SJCRH30 (cell line): ENCODE results near the gene KCNAB1. TPM values are rescaled to one million over a fixed set of nuclear protein-coding genes. Genes with fewer than 3 reads are reported as not detected.

Experiments used
- DNase-seq, 2 experiments: peaks; one replicate each; pipeline ENCODE4 v3.0.0-alpha.2; 2015 to 2020
- H3K27ac ChIP-seq: fragments of 250-450 bp; sonication (Bioruptor Pico); 2 replicates; pipeline ENCODE4 v1.5.1; 2020; ENCODE audit warnings: mild to moderate bottlenecking, moderate library complexity
- H3K27me3 ChIP-seq: fragments of 250-450 bp; sonication (Bioruptor Pico); 2 replicates; pipeline ENCODE4 v1.5.1; 2020; ENCODE audit warnings: mild to moderate bottlenecking, moderate library complexity
- H3K36me3 ChIP-seq: fragments of 250-450 bp; sonication (Bioruptor Pico); 2 replicates; pipeline ENCODE4 v1.5.1; 2020; ENCODE audit warnings: mild to moderate bottlenecking, moderate library complexity
- H3K4me1 ChIP-seq: fragments of 250-450 bp; sonication (Bioruptor Pico); 2 replicates; pipeline ENCODE4 v1.5.1; 2020; ENCODE audit warnings: mild to moderate bottlenecking, moderate library complexity
- H3K4me3 ChIP-seq: fragments of 250-450 bp; sonication (Bioruptor Pico); 2 replicates; pipeline ENCODE4 v1.5.1; 2020; ENCODE audit warnings: mild to moderate bottlenecking, moderate library complexity
- H3K9me3 ChIP-seq: fragments of 250-450 bp; sonication (Bioruptor Pico); replicated peaks from 2 replicates; pipeline ENCODE4 v1.5.1; 2020; ENCODE audit warnings: mild to moderate bottlenecking, moderate library complexity
- total RNA-seq: library from RNA; depleted of rRNA; stranded (reverse); fragments of >200 nt; shearing (Covaris generic); gene quantifications from 2 replicates; pipeline ENCODE4 v1.2.3, GENCODE V29; 2014

The KCNAB1 gene
- total RNA-seq, 1 experiment from 2014 or later: not detected

GRCh38 chr3:156350781-156351180, 230.4 kb downstream of the KCNAB1 start:
- Histone ChIP-seq H3K4me3 (no peak overlapping the region), H3K27ac (no peak overlapping the region), H3K9me3 (no peaks in the 10 kb centered on the region), H3K36me3 (no peaks in the 10 kb centered on the region), H3K4me1 (no peaks in the 10 kb centered on the region), H3K27me3 (no peaks in the 10 kb centered on the region)
- DNase-seq: peak in 1 of 2 experiments; percentile 2

DNA sequence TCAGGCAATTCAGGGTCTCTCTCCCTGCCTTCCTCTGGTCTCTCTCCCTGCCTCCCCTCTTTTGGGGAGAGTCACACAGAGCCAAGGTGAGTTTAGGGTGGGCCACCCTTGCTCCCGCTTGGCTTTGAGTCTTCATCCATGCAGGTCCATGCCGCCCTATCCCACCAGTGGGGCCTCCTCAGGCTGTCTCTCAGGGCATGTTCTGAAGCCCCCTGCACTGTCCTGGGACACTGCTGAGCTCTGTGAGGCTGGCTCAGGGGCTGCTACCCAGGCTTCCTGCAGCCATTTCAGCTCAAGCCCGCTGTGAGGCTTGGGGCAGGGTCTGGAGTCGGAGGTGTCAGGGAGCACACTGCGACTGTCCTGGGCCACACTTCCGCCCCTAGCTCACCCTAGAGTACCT, 231.4 kb downstream of the KCNAB1 start:
- H3K4me1 ChIP-seq: no peaks in the 10 kb centered on the region
- H3K9me3 ChIP-seq: no peaks in the 10 kb centered on the region
- no peaks in the 10 kb centered on the region for H3K36me3 ChIP-seq
- no peak overlapping the region for H3K27ac ChIP-seq
- no peak overlapping the region for H3K4me3 ChIP-seq
- DNase-seq: no peak
- no peaks in the 10 kb centered on the region for H3K27me3 ChIP-seq

DNA sequence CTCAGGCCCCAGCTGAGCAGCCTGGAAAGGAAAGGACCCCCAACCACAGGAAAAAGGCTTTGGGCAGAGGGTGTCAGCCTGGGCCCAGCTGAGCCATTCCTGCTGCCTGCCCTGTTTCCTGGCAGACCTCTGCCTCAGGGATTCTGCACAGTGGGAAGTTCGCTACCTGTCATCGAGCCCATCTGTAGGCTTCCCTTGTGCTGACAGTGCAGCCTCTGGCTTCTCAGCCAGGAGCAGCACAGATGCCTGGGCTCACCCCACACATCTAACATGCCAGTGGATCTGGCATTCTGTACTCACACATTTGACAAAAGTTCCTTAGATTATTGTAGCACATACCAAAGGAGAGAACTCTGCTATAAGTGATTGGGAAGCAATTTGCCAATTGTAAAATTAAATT, 232.3 kb downstream of the KCNAB1 start:
- H3K4me1 ChIP-seq: no peaks in the 10 kb centered on the region
- no peak overlapping the region for H3K27ac ChIP-seq
- no peak overlapping the region for H3K4me3 ChIP-seq

GRCh38 chr3:156353563-156353962, 233.2 kb downstream of the KCNAB1 start:
- Histone ChIP-seq H3K27ac (no peak overlapping the region), H3K36me3 (no peaks in the 10 kb centered on the region), H3K4me3 (no peak overlapping the region), H3K27me3 (no peaks in the 10 kb centered on the region), H3K4me1 (no peaks in the 10 kb centered on the region), H3K9me3 (no peaks in the 10 kb centered on the region)
- no peak for DNase-seq

More for the DNA sequence above, 232.3 kb downstream of the KCNAB1 start:
- Histone ChIP-seq H3K36me3 (no peaks in the 10 kb centered on the region), H3K27me3 (no peaks in the 10 kb centered on the region), H3K9me3 (no peaks in the 10 kb centered on the region)
- DNase-seq: no peak

DNA sequence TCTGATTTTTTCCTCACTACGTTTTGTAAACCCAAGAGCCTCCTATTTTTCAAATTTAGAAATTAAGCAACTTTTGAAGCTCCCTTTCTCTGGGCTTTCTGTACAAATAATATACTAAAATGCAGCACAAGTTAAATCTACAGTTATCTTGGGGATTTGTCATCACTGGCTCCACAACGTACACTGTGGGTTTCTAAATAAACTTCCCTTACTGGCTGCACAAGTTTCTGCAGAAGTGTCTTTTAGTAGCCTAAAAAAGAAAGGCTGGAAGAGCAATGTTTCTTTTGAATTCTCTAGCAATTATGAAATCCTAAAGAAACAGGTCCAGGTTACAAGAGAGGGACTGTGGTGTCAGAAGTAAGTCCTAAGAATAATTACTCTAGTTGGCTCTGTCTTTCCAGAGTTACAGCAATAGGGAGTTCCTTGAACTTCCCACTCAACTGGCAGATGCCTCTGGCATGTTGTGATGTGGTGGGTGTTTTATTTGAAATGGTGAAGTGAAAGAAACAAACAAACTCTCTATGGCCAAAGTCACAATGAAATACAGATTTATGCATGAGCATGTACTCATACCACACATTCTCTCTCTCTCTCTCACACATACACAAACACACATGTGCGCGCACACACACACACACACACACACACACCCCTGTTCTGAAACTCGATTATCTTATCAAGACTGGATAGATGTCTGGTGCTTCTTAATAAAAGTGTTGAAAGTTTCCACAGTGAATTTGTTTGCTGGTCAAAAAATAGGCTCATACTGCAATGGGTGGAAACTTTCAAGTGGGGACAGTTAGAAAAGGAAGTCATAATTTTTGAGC, 236.4 kb downstream of the KCNAB1 start:
- no peak overlapping the region for H3K27ac ChIP-seq
- H3K27me3 ChIP-seq: no peaks in the 10 kb centered on the region
- DNase-seq: no peak
- no peaks in the 10 kb centered on the region for H3K36me3 ChIP-seq
- no peaks in the 10 kb centered on the region for H3K9me3 ChIP-seq
- H3K4me1 ChIP-seq: no peaks in the 10 kb centered on the region
- no peak overlapping the region for H3K4me3 ChIP-seq

DNA sequence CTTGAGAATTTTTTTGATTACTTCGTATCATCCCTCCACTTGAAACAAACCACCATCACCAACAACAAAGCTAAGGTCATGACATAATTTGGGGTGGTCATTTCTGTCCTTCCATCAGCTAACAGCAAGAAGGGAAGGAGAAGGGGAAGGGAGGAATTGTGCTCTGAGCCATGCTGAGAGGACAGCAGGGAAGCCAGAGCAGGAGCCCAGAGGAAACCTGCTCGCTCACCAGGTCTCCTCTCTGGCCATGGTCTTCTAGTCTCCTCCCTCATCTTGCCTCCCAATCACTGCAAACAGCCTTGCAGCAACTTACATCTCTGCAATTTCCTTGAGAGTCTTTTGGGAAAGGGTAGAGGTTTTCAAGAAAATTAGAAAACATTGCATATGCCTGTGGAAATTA, 237.9 kb downstream of the KCNAB1 start:
- Histone ChIP-seq H3K36me3 (no peaks in the 10 kb centered on the region), H3K9me3 (no peaks in the 10 kb centered on the region), H3K4me3 (no peak overlapping the region), H3K27ac (no peak overlapping the region), H3K4me1 (no peaks in the 10 kb centered on the region), H3K27me3 (no peaks in the 10 kb centered on the region)
- DNase-seq: no peak

DNA sequence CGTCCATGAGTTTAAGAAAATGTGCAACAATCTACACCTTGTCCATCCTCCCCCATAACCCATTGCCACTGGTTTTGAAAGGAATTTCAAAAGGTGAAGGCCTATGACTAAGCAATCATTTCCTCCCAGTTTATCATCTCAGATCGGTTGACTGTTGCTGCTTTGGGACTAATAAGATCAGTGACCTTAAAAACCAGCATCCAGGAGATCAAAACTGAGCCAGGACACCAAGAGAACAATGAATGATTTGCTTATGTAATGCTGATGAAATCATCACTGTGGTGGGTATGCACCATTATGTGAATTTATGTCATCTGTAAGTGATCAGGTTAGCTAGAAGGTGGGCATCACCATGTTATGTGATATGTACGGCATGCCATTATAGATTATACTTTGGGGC, 239.0 kb downstream of the KCNAB1 start:
- no peak for DNase-seq
- Histone ChIP-seq H3K4me3 (no peak overlapping the region), H3K27ac (no peak overlapping the region), H3K27me3 (no peaks in the 10 kb centered on the region), H3K4me1 (no peaks in the 10 kb centered on the region), H3K9me3 (no peaks in the 10 kb centered on the region), H3K36me3 (no peaks in the 10 kb centered on the region)

DNA sequence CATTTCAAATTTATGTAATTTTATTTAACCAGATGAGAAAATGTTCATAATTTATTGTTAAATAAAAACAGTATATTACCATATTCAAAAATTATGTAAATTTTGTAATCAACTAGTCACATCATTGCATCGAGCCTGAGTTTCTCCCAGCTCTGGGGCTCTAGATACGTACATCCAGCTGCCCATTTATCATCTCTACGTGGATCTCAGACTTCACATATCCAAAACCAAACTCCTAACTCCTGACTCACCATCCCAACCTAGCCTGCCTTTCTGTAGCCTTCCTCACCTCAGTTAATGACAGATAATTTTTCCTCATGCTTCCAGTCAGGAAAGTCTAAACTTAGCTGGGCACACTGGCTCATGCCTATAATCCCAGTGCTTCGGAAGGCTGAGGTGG, 239.7 kb downstream of the KCNAB1 start:
- Histone ChIP-seq H3K9me3 (no peaks in the 10 kb centered on the region), H3K4me3 (no peak overlapping the region), H3K27ac (no peak overlapping the region), H3K4me1 (no peaks in the 10 kb centered on the region), H3K27me3 (no peaks in the 10 kb centered on the region), H3K36me3 (no peaks in the 10 kb centered on the region)
- no peak for DNase-seq

DNA sequence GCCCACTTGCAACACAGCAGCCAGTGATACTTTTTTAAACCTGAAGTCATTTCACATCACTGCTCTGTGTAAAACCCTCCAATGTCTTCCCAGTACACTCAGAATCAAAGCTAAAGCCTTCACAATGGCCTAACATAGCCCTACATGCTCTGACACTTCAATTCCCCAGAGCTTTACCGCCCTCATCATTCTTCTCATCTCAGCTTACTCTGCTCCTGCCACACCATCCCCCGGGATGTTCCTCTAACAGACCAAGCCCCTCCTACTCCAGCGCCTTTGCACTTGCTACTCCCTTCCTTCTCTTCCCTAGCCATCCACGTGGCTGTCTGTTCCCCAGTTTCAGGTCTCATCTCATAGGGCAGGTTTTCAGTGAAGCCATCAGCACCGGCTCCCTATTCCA, 240.6 kb downstream of the KCNAB1 start:
- Histone ChIP-seq H3K27ac (no peak overlapping the region), H3K36me3 (no peaks in the 10 kb centered on the region)

GRCh38 chr3:156366559-156366958, 246.2 kb downstream of the KCNAB1 start:
- no peaks in the 10 kb centered on the region for H3K27me3 ChIP-seq
- DNase-seq: no peak

More for the DNA sequence above, 240.6 kb downstream of the KCNAB1 start:
- Histone ChIP-seq H3K4me3 (no peak overlapping the region), H3K9me3 (no peaks in the 10 kb centered on the region), H3K27me3 (no peaks in the 10 kb centered on the region), H3K4me1 (no peaks in the 10 kb centered on the region)
- peak in 1 of 2 experiments; percentile 3 for DNase-seq

DNA sequence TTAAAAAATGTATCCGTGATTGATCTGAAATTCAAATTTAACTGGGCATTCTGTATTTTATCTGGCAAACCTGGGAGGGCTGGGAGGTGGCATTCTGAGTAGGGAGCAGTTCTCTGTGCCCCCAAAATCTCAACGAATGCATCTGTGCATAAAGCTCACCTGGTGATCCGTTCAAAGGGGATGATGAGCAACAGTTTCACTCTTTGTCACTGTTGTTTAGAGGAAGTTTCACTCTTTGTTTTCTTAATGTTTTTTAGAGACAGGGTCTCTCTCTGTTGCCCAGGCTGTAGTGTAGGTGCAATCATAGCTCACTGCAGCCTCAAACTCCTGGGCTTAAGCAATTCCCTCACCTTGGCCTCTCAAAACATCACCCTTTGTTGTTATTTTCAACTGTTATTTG, 247.8 kb downstream of the KCNAB1 start:
- DNase-seq: no peak
- Histone ChIP-seq H3K27me3 (no peaks in the 10 kb centered on the region), H3K4me3 (no peak overlapping the region), H3K27ac (no peak overlapping the region), H3K9me3 (no peaks in the 10 kb centered on the region), H3K36me3 (no peaks in the 10 kb centered on the region), H3K4me1 (no peaks in the 10 kb centered on the region)

More at GRCh38 chr3:156366559-156366958, 246.2 kb downstream of the KCNAB1 start:
- H3K4me1 ChIP-seq: no peaks in the 10 kb centered on the region
- H3K9me3 ChIP-seq: no peaks in the 10 kb centered on the region
- no peak overlapping the region for H3K27ac ChIP-seq
- H3K36me3 ChIP-seq: no peaks in the 10 kb centered on the region
- H3K4me3 ChIP-seq: no peak overlapping the region

DNA sequence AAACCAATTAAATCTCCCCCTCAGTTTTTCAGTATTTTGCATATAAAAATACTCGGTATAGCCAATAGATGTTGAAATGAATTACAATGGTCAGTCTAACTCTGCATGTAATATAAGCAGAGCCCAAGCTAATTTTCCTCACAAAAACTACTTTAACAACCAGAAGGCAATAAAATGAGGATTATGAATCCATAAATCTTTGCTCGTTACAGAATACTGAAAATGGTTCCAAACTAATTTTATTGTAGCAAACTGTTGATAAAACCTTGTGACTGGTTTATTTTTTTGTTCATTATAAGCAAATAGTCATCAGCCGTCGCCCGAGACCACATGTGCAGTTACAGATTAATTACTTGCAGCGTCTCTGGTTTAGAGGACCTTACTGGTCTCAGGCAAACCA, 251.3 kb downstream of the KCNAB1 start:
- DNase-seq: no peak
- no peak overlapping the region for H3K27ac ChIP-seq
- H3K4me1 ChIP-seq: no peaks in the 10 kb centered on the region
- H3K27me3 ChIP-seq: no peaks in the 10 kb centered on the region
- H3K4me3 ChIP-seq: no peak overlapping the region
- H3K36me3 ChIP-seq: no peaks in the 10 kb centered on the region
- H3K9me3 ChIP-seq: no peaks in the 10 kb centered on the region

- Histone ChIP-seq H3K27me3 (no peaks in the 10 kb centered on the region), H3K4me3 (no peak overlapping the region), H3K9me3 (no peaks in the 10 kb centered on the region), H3K36me3 (no peaks in the 10 kb centered on the region), H3K4me1 (no peaks in the 10 kb centered on the region), H3K27ac (no peak overlapping the region)
- DNase-seq: no peak
These were observed 252.7 kb downstream of the KCNAB1 start for GRCh38 chr3:156373095-156373494.

DNA sequence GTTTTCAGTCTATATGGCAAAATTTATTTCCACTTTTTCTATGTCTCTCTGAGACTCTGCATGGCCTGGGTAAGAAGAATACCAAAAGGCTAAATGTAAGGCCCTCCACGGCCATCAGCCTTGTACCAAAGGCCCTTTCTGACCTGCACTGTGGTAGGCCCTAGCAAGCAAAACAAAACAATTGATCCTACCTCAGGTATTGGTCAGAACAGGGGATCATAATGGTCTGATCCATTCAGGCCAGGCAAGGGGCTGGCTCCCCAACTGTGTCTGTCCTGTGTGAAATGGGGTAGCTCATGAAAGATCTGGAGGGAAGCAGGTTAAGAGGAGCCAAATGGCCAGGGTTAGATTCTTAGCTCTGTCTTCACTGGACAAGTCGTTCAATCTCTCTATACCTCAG, 253.3 kb downstream of the KCNAB1 start:
- Histone ChIP-seq H3K4me1 (no peaks in the 10 kb centered on the region), H3K27me3 (no peaks in the 10 kb centered on the region), H3K27ac (no peak overlapping the region), H3K9me3 (no peaks in the 10 kb centered on the region), H3K36me3 (no peaks in the 10 kb centered on the region), H3K4me3 (no peak overlapping the region)
- no peak for DNase-seq

- H3K9me3 ChIP-seq: no peaks in the 10 kb centered on the region
- no peak overlapping the region for H3K27ac ChIP-seq
- no peak overlapping the region for H3K4me3 ChIP-seq
- no peaks in the 10 kb centered on the region for H3K27me3 ChIP-seq
- DNase-seq: no peak
- no peaks in the 10 kb centered on the region for H3K36me3 ChIP-seq
- H3K4me1 ChIP-seq: no peaks in the 10 kb centered on the region
These were observed 255.8 kb downstream of the KCNAB1 start for GRCh38 chr3:156376199-156376598.

DNA sequence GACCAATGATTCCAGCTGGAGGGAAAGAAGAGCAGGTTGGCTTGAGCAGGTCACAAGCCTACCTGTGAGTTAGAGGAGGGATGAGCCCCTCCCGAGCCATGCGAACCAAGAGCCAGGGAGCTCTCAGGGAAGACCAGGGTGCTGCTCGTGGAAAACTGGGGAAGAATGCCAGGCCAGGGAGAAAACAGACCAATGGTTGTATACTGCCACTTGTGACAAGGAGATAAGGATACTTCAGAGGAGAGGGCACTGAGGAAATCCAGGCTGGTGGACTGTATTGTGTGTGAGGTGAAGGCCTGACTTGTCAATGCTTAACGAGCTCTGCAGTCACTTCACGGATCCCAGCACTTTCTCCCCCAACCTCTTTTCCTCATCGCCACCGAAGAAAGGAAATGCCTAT, 256.9 kb downstream of the KCNAB1 start:
- H3K4me3 ChIP-seq: no peak overlapping the region

More for the DNA sequence above, 256.9 kb downstream of the KCNAB1 start:
- Histone ChIP-seq H3K27ac (no peak overlapping the region), H3K9me3 (no peaks in the 10 kb centered on the region), H3K36me3 (no peaks in the 10 kb centered on the region), H3K27me3 (no peaks in the 10 kb centered on the region), H3K4me1 (no peaks in the 10 kb centered on the region)
- no peak for DNase-seq
